HCT116 (cell line): Measurements from ENCODE around the gene BRINP2.

Experiments used
- EZH2phosphoT487 ChIP-seq: fragments of 200-600 bp; IDR thresholded peaks from 2 replicates; pipeline ENCODE4 v1.6.1; 2018; ENCODE audit warnings: antibody characterized with exemption, borderline replicate concordance
- POLR2A ChIP-seq: IDR thresholded peaks from 2 replicates; pipeline ENCODE4 v1.7.0; 2011; ENCODE audit warnings: borderline replicate concordance; ENCODE audit not compliant: insufficient read depth, insufficient read length; ENCODE audit errors: extremely low read depth

GRCh38 chr1:177278626-177279390, 108.0 kb downstream of the BRINP2 start:
- no peak for TF ChIP-seq POLR2A
- TF ChIP-seq EZH2phosphoT487 = no peak
